ENCODE results near the gene CUEDC2.

Gene CUEDC2

DNA sequence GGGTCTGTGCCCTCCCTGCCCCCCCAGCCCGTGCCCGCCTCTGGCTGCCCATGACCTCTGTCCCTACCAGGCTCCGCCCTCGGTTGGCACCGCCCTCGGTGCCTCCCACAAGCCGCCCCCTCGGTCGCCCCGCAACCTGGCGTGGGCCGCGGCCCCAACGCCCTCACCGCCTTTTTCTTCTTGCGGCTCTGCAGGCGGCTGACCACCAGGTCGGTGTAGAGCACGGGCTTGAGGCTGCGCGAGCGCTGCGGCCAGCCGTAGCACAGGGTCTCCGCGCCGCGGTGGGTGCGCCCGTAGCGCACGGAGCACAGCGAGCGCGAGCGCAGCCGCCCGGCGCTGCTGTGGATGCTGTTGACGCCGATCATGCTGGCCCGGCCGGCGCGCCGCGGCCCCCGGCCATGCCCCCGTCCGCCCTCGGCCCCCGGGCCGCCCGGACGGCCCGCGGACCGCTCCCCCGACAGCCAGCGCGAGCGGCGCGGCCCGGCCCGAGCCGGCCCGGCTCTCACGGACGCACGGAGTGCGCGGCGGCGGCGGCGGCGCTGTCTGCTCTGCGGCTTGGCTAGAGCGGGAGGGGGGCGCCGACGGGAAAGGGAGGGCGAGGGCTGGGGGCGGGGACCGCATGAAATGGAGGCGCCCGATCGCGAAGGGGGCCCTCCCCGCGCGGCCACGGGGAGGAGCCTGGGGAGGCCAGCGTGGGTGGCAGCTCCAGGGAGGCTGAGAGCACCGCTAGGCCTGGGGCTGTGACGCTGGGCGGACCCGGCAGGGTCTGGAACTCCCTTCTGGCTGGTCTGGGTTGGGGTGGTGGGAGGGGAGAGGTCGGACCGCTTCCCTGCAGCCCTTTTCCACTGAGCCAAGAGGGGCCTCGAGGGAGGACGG is 23.4 kb downstream of the CUEDC2 start:
- no peak for DNase-seq

DNA sequence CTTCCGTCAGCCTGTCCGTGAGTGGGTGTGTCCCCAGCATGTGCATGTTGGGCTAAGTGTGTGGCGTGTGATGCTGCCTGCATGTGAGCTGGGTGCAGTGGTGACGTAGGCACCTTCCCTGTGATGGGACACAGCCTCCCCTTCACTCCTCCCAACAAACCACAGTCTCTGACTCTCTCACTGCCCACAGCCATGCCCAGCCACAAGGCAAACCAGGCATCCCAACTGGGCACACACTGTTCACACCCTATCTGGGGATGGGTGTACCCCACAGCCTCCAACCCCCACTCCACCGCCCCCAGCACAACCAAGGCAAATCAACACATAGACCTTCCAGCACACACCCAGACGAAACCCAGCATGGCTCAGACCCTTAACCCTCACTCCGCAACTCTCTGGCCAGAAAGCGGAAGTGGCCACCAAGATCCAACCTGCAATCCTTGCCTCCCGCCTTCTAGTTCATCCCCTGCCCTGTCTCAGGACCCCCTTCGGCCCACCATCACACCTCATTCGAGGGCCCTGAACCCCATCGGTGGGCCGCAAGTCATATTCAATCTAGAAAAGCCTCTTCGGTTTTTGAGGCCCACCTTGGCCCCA is 24.1 kb downstream of the CUEDC2 start:
- DNase-seq: no peak

DNA sequence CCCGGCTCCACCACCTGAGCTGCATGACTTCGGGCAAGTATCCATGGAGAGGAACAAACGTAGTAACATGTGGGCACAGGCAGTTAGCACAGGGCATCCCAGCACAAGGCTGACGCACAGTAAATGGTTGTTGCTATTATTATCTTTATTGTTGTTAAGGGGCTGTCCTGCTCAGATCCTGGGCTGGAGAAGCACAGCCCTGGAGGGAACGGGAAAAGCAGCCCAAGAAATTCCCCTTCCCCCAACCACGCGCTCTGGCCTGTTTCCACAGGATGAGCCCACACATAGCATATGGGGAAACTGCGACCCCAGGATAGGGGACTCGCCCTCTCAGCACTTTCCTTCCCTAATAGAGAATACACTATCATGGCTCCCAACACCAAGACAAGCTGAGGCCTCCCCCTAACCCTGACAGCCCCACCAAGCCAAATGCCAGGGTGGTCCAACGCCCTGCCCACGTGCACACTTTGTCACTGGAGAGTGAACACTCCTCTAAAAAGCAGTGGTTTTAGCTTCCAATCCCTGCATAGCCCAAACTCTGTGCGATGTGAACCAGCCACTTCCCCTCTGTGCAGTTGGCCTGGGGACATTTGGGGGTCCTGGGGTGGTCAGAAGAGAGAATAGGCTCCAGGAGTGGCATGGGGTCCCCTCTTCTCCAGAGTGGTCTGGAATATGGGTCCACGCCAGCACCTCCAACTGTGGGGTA is 24.8 kb downstream of the CUEDC2 start:
- DNase-seq: no peak

DNA sequence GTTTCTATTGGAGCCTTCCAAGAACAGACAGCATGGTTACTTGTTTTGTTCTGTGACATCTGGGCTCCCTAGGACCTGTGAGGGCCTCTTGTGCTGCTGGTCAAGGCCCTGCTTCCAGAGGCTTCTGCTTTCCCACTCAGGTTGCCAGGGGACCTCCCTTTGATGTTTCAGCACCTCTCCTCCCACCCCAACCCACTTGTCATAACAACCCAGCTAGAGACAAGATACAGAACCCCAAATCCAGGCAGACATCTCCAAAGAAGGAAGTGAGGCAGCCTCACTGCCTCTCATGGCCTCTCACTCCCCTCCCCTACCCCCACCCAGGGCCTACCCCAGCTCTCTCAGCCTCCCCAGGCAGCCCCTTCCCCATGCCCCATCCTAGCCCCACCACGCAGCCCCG is 25.6 kb downstream of the CUEDC2 start:
- no peak for DNase-seq

DNA sequence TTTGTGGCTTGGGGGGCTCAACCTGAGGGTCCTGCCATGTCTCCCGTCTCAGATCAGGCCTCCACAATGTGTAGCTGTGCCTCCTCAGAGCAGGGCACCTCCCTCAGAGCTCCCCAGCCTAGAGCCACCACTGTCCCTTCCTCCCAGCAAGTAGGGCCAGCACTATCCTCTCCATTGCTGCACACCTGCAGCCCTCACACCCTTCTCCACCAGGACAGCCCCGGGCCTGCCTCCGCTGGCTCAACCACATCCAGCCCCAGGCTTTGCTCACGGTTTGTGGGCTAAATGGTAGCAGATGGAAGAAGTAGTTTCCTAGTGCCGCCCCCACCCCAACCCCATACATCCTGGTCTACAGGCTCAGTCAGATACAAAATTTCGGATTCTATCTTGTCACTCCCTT is 26.7 kb downstream of the CUEDC2 start:
- no peak for DNase-seq

DNA sequence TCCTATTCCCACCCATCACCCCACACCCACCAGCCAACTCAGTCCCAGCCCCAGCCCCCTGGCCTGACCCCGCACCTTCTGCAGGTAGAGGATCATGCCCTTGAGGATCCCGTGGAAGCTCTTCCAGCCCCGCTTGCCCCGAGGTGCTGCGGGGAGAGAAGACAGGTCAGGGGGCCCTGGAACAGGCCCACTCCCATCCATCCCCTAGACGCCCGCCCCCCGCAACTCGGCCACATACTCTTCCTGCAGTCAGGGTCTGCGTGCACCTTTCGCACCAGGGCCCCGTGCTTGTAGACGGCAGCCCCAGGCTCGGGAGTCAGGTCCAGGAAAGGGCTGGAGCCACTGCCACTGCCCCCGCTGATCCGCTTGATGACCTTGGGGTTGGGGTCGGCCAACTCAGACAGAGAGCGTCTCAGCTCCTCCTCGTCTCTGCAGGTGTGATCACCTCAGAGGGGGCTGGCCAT is 27.2 kb downstream of the CUEDC2 start:
- DNase-seq: no peak

DNA sequence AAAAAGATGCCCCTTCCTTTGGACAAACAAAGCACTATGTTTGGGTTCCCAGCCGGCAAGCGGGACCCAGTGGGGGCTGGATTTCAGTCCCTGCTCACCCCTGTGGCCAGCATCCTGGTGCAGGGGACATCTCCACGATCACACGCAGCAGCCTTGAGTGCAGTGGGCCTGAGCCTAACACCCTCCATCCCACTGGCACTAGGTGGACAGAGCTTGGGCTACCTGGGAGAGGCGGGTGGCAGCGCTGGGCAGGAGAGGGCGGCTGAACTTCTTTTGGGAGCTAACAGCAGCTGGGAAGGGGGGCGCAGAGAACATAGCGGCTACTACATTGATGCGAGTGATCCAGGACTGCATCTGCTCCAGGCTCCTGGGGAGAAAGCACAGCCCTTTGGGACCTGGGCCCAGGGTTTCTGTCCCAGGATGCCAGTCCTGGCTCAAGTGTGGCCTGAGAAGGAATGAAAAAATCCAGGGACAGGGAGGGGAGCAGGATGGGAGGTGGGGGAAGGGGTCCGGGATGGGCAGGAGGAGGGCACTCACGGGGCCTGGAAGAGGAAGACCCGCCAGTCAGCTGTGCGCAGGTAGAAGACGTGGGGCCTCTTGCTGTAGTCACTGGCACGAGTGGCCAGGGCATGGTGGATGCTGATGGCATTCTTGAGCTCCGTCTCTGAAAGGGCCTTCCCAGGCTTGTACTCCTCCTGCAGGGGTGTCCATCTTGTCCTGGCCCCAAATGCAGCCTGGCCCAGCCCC is 27.8 kb downstream of the CUEDC2 start:
- DNase-seq: no peak

DNA sequence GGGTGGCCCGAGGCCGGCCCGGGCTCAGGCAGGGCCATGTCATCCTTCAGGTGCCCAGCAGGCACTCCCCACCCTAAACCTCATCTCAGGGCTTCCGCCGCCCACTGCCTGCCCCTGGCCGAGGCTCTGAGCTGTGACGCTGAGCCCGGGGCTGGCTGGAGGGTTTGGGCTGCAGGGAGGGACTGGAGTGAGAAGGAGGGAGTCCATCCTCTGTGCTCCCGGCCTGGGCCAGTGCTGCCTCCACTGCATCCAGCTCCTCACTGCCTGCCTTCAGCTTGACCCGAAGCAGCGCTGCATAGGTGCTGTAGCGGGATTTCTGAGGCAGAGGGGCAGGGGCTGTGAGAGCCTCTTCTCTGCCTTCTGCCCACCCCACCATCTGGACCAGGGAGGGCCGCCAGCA is 29.3 kb downstream of the CUEDC2 start:
- no peak for DNase-seq

DNA sequence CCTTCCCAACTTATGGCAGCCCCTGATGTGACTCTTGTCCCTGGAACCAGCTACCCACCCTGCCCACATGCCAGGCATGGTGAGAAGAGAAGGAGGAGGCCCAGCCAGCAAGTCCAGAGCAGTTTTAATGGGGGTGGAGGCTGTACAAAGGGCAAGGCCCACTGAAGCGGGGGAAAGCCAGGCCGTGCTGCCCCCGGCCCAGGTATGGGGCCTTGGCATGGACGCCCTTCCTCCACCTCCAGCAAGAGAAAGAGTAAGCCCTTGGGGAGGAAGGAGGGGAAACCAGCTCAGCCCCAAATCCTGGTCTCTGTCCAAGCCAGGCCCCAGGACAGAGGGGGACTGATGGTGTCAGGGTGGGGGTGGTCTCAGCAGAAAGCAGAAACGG is 29.9 kb downstream of the CUEDC2 start:
- DNase-seq: no peak

DNA sequence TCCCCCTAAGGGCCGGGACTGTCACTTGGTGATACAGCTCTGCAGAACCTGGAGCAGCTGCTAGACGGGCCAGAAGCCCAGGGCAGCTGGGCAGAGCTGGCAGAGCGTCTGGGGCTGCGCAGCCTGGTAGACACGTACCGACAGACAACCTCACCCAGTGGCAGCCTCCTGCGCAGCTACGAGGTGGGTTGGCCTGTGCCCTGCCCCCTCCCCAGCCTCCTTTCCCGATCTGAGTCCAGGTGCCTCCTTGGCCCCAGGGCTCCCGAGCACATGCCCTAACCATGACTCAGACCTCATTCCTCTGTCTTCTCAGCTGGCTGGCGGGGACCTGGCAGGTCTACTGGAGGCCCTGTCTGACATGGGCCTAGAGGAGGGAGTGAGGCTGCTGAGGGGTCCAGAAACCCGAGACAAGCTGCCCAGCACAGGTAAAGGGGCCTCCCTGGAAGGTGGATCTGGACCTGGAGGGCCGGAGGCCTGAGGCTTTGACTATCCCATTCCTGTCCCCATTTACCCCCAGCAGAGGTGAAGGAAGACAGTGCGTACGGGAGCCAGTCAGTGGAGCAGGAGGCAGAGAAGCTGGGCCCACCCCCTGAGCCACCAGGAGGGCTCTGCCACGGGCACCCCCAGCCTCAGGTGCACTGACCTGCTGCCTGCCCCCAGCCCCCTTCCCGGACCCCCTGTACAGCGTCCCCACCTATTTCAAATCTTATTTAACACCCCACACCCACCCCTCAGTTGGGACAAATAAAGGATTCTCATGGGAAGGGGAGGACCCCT is 30.5 kb downstream of the CUEDC2 start:
- no peak for DNase-seq

DNA sequence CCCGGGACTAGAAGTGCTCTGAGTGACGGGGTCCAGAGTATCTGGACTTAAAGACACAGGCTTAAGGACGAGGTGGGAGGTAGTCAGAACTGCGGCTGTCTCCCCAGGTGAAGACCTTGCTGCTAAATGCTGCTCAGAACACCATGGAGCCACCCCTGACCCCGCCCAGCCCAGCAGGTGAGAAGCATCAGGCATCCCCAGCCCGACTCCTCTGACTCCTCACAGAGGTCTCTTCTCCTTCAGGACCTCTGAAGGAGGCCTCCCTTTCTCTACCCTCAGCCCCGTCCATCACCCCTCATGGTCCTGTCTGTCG is 31.1 kb downstream of the CUEDC2 start:
- DNase-seq: no peak

DNA sequence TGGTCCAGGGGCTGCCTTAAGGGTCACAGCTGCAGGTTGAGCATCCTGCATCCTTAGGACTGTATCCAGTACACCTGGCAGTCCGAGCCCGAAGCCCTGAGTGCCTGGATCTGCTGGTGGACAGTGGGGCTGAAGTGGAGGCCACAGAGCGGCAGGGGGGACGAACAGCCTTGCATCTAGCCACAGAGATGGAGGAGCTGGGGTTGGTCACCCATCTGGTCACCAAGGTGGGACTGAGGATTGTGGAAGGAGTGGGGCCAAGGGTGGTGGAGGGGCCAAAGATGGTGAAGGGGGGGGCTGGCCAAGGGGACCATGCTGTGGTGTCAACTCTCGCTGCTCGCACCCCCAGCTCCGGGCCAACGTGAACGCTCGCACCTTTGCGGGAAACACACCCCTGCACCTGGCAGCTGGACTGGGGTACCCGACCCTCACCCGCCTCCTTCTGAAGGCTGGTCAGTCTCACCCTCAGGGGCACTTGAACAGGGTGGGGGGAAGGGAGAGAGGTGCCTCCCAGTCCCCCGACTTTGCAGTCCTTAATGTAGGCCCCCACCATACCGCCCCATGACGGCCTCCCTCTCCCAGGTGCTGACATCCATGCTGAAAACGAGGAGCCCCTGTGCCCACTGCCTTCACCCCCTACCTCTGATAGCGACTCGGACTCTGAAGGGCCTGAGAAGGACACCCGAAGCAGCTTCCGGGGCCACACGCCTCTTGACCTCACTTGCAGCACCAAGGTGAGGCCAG is 31.6 kb downstream of the CUEDC2 start:
- DNase-seq: no peak

DNA sequence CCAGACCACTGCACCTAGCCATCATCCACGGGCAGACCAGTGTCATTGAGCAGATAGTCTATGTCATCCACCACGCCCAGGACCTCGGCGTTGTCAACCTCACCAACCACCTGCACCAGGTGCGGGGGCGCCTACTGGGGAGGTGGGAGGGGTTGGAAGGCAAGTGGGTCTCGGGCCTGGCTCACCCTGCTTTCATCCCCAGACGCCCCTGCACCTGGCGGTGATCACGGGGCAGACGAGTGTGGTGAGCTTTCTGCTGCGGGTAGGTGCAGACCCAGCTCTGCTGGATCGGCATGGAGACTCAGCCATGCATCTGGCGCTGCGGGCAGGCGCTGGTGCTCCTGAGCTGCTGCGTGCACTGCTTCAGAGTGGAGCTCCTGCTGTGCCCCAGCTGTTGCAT is 32.3 kb downstream of the CUEDC2 start:
- DNase-seq: no peak

DNA sequence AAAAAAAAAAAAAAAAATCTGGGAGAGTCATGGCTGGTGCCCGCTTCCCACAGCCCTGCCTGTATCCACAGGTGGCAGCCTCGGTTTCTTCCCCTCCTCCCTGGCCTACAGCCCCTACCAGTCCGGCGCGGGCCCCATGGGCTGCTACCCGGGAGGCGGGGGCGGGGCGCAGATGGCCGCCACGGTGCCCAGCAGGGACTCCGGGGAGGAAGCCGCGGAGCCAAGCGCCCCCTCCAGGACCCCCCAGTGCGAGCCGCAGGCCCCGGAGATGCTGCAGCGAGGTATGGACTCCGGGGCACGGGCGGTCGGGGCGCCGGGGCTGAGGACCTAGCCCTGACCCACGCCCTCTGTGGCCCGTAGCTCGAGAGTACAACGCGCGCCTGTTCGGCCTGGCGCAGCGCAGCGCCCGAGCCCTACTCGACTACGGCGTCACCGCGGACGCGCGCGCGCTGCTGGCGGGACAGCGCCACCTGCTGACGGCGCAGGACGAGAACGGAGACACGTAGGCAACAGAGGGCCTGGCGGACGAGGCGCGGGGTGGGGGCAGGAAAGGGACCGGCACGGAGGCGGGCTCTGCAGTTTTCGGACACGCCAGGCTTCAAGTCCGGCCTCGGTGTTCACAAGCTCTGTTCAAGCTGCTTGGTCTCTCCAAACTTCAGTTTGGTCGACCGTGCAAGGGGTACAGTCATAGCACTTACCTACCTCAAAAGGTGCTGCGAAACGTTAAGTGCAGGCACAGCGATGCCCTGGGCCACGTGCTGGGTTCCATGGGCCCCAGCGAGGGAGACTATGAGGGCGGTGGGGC is 33.0 kb downstream of the CUEDC2 start:
- peak; percentile 81 for DNase-seq

DNA sequence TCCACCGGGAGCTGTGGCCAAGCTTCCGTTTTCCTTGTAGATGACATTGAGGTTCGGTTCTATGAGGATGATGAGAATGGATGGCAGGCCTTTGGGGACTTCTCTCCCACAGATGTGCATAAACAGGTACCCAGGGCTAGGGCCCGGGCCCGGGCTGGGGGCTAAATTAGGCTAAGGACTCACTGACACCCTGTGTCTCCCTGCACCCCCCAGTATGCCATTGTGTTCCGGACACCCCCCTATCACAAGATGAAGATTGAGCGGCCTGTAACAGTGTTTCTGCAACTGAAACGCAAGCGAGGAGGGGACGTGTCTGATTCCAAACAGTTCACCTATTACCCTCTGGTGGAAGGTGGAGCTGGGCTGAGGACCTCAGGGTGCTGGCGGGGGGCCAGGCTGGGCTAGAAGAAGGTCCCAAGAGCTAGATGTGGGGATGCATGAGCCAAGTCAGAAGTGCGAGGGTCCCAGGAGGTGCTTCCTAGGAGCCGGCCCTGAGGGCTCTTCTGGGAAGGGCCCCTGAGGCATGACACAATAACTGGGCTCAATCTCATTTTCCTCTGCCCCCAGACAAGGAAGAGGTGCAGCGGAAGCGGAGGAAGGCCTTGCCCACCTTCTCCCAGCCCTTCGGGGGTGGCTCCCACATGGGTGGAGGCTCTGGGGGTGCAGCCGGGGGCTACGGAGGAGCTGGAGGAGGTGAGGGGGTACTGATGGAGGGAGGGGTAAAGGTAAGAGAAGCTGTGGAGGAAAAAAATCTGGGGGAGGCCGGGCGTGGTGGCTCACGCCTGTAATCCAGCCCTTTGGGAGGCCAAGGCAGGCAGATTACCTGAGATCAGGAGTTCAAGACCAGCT is 34.0 kb downstream of the CUEDC2 start:
- DNase-seq: no peak

DNA sequence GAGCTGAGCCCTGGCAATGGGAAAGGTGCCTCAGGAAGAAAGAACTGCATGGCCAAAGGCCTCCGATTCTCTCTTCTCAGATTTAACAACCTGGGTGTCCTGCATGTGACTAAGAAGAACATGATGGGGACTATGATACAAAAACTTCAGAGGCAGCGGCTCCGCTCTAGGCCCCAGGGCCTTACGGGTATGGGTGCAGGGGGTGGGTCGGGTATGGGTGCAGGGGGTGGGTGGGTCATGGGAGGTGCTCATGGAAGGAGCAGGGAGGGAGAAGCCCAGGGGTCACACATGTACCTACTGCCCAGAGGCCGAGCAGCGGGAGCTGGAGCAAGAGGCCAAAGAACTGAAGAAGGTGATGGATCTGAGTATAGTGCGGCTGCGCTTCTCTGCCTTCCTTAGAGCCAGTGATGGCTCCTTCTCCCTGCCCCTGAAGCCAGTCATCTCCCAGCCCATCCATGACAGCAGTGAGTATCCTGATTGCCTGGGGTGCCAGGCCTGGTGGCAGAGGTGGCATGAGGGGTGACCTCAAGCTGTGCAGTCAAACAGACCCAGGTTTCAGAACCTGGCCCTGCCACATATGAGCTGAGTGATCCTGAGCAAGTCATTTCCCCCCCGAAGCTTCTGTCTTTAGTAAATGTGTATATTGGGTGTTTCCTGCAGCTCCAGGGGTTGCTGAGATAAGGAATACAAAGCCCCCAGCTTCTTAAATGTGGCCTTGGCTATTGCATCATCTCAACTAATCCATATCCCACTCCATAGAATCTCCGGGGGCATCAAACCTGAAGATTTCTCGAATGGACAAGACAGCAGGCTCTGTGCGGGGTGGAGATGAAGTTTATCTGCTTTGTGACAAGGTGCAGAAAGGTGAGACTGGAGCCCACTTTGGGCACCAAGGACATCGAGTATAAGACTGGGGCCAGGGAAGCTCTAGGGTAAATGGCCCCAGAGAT is 34.9 kb downstream of the CUEDC2 start:
- DNase-seq: no peak

DNA sequence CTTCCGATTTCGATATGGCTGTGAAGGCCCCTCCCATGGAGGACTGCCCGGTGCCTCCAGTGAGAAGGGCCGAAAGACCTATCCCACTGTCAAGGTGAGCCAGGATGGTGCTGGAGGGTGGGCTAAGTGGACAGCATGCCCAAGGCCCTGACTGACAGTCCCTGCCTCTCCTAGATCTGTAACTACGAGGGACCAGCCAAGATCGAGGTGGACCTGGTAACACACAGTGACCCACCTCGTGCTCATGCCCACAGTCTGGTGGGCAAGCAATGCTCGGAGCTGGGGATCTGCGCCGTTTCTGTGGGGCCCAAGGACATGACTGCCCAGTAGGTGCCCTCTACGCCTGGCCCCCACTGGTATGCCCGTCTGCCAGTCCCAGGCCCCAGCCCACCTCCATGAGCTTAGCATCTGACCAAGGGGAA is 35.6 kb downstream of the CUEDC2 start:
- no peak for DNase-seq

DNA sequence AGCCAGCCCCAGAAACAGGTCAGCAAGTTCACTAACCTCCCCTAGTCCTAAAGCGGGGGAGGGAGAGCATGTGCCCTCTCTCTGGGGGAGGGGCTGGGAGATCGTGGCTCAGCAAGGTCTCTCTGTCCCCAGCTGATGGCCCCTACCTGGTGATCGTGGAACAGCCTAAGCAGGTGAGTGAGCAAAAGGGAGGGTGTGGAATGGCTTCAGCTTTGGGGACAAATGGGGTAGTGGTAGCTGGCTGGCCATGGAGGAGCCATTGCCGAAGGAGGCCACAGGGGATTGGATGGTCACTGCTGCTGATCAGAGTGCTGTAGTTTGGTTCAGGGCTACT is 36.1 kb downstream of the CUEDC2 start:
- no peak for DNase-seq
